Measurements from ENCODE around the gene MED14. TPM values are rescaled to one million over a fixed set of nuclear protein-coding genes. Genes with fewer than 3 reads are reported as not detected.

Gene MED14
- total RNA-seq, 1 donor from 2014 or later = 10.0 TPM

- H3K4me3 ChIP-seq (ENCODE audit: low read depth, low read length) = no peak overlapping the region
- no peak for FAIRE-seq
- DNase-seq (ENCODE audit: low read depth) = peak; percentile 25
- H3K36me3 ChIP-seq (ENCODE audit: control insufficient read depth, insufficient read depth, low read length) = no peaks in the 10 kb centered on the region
- H3K27me3 ChIP-seq (ENCODE audit: control insufficient read depth, insufficient read depth, low read length) = no peaks in the 10 kb centered on the region
- no peak for TF ChIP-seq CTCF (IDR thresholded peaks at IDR 0.05; ENCODE audit: insufficient read depth, low read length, severe bottlenecking)
Measured at GRCh38 chrX:40694802-40695201, 40.5 kb downstream of the MED14 start.

GRCh38 chrX:40688929-40689328 is 46.4 kb downstream of the MED14 start:
- no peak for TF ChIP-seq CTCF (IDR thresholded peaks at IDR 0.05; ENCODE audit: insufficient read depth, low read length, severe bottlenecking)
- peaks cover 1% of the 10 kb centered on the region for H3K36me3 ChIP-seq (ENCODE audit: control insufficient read depth, insufficient read depth, low read length)
- FAIRE-seq (no peak), DNase-seq (ENCODE audit: low read depth) (no peak)
- no peak overlapping the region for H3K4me3 ChIP-seq (ENCODE audit: low read depth, low read length)
- no peaks in the 10 kb centered on the region for H3K27me3 ChIP-seq (ENCODE audit: control insufficient read depth, insufficient read depth, low read length)

GRCh38 chrX:40687169-40687568 is 48.2 kb downstream of the MED14 start:
- Histone ChIP-seq H3K27me3 (ENCODE audit: control insufficient read depth, insufficient read depth, low read length) (no peaks in the 10 kb centered on the region), H3K36me3 (ENCODE audit: control insufficient read depth, insufficient read depth, low read length) (peaks cover 1% of the 10 kb centered on the region), H3K4me3 (ENCODE audit: low read depth, low read length) (no peak overlapping the region)
- no peak for DNase-seq (ENCODE audit: low read depth)
- FAIRE-seq = no peak
- TF ChIP-seq CTCF (IDR thresholded peaks at IDR 0.05; ENCODE audit: insufficient read depth, low read length, severe bottlenecking) = no peak

GRCh38 chrX:40685362-40685918 is 49.9 kb downstream of the MED14 start:
- Histone ChIP-seq H3K36me3 (ENCODE audit: control insufficient read depth, insufficient read depth, low read length) (peaks cover 1% of the 10 kb centered on the region), H3K27me3 (ENCODE audit: control insufficient read depth, insufficient read depth, low read length) (no peaks in the 10 kb centered on the region), H3K4me3 (ENCODE audit: low read depth, low read length) (no peak overlapping the region)
- DNase-seq (ENCODE audit: low read depth) (no peak), FAIRE-seq (no peak)
- TF ChIP-seq CTCF (IDR thresholded peaks at IDR 0.05; ENCODE audit: insufficient read depth, low read length, severe bottlenecking) = no peak

GRCh38 chrX:40684092-40684491 is 51.2 kb downstream of the MED14 start:
- DNase-seq (ENCODE audit: low read depth) (no peak), FAIRE-seq (no peak)
- Histone ChIP-seq H3K27me3 (ENCODE audit: control insufficient read depth, insufficient read depth, low read length) (no peaks in the 10 kb centered on the region), H3K4me3 (ENCODE audit: low read depth, low read length) (no peak overlapping the region), H3K36me3 (ENCODE audit: control insufficient read depth, insufficient read depth, low read length) (peaks cover 1% of the 10 kb centered on the region)
- TF ChIP-seq CTCF (IDR thresholded peaks at IDR 0.05; ENCODE audit: insufficient read depth, low read length, severe bottlenecking) = no peak

GRCh38 chrX:40683245-40683644 is 52.1 kb downstream of the MED14 start:
- Histone ChIP-seq H3K36me3 (ENCODE audit: control insufficient read depth, insufficient read depth, low read length) (peaks cover under 1% of the 10 kb centered on the region), H3K27me3 (ENCODE audit: control insufficient read depth, insufficient read depth, low read length) (no peaks in the 10 kb centered on the region), H3K4me3 (ENCODE audit: low read depth, low read length) (no peak overlapping the region)
- TF ChIP-seq CTCF (IDR thresholded peaks at IDR 0.05; ENCODE audit: insufficient read depth, low read length, severe bottlenecking) = no peak
- DNase-seq (ENCODE audit: low read depth) (no peak), FAIRE-seq (no peak)

All from bronchial epithelial cell (primary cell).